HG03520 (cell line): ENCODE data around the gene GNMT.

Experiments used
- ATAC-seq: cut with Tn5 transposase; IDR thresholded peaks from one replicate; pipeline ENCODE4 v1.9.1; 2021; ENCODE audit warnings: mild to moderate bottlenecking, moderate library complexity; ENCODE audit not compliant: unreplicated experiment

GNMT gene

GRCh38 chr6:42960243-42961019 is at the start of gene GNMT:
TSS of gene GNMT (plus strand) at chr6:42960754. CDS start at chr6:42960768, 14 bp downstream.
- ATAC-seq = no peak

DNA sequence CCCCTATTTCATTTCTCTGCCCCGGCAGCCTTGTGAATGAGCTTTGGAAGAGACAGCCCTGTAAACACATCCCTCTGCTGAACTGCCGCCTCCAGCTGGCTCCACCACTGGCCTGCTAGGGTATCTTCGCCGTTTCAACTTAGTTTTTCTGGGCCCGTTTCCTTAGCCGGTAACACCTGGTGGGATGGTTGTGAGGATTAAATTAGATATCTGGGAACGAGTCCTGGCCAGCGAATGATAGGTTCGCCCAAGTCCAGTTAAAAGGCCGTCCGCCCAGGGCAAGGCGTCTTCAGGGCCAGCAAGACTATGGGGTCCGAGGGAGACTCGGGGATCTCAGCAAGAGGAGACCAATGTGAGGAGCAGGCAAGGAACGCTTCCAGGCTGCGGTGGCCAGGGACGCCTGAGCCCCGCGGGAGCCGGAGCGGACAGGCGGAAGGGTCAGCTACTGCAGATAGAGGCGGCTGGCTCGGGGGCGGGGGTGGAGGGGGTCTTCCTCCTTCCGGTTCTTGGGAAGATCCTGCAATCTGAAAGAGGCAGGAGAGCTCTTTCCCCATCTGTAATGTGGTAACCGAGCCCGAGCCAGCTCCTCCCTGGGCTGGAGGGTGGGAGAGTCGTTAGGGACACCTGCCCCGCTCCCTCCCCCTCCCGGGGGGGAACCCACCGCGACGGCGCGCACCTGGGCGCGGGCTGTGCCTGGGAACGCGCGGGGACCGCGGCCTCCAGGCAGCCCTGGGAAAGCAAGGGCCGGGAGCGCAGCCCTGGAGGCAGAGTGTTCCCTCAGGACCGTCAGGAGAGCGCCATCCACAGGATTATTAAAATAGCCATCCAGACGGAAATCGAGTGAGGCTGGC is 49.2 kb upstream of the GNMT start:
- ATAC-seq = no peak

GRCh38 chr6:42914546-42914945 is 46.0 kb upstream of the GNMT start:
- no peak for ATAC-seq

- no peak for ATAC-seq
Observed at GRCh38 chr6:42915732-42916131, 44.8 kb upstream of the GNMT start, which contains the start of gene PTCRA. TSS of gene PTCRA (plus strand) at chr6:42916053. CDS start at chr6:42916070, 17 bp downstream.

DNA sequence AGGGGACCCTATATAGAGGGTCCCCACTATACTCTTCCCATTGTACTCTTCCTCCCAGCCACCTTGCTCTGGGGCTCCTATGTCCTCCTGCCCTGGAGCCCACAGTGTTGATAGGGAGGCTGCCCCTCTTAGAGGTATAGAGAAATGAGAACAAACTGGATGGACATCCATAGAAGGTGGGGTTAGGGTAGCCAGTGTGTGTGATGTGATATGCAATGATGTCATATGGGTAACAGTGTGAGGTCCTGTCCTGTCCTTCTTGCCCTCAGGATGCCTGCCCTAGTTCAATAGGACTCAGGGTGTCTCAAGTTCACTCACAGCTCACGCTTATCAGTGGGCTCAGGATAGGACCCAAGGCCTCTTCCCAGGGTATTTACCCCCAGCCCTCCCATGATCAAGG is 44.3 kb upstream of the GNMT start:
- no peak for ATAC-seq

- ATAC-seq = no peak
Observed at GRCh38 chr6:42921801-42922200, 38.8 kb upstream of the GNMT start.

- ATAC-seq = no peak
Observed at GRCh38 chr6:42923666-42924065, 36.9 kb upstream of the GNMT start.

- no peak for ATAC-seq
Observed at GRCh38 chr6:42925248-42925857, 35.2 kb upstream of the GNMT start.

GRCh38 chr6:42928986-42929820 is 31.4 kb upstream of the GNMT start, which contains the start of gene CNPY3:
TSS of gene CNPY3 (plus strand) at chr6:42929480. CDS start at chr6:42929571, 91 bp downstream.
- ATAC-seq = peak; percentile 70

DNA sequence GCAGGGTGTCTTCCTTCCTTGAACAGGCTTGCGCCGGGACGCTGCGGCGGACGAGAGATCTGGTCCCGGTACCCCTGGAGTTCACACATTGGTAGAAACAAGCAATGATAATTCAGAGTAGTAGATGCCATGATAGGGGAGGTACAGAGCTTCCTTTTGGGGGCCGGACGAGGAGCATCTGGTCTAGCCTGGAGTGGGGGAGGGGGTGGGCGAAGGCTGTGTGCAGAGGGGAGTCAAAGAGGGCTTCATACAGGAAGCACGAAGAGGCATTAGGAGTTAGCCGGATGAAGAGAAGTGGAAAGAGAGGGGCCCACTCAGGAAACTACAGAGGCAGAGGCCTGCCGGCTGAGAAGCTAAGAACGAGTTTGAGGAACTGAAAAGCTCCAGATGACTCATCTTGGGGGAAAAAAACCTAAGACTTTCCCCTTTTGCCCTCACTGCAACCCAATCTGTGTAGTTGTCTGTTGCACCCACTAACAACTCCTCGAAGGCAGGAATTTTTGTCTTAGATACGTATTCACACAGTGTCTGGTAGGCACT is 30.7 kb upstream of the GNMT start:
- peak; percentile 45 for ATAC-seq

DNA sequence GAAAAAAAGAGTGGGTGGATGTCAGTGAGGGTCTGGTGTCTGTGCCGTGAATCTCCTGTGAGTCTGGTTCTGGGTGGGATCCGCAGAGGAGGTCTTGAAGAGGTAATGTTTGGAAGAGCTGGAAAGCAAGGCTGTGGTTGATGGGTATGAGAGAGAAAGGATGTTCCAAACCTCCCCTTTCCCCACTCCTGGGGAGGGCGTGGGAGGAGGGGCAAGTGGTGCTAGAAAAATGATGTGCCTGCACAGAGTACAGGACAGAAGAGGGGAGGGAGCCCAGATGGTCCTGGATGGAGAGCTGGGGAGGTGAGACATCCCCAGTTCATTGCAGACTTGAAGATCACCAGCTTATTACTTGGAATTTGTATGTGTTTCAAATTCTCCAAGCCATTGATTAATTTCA is 28.1 kb upstream of the GNMT start:
- no peak for ATAC-seq

DNA sequence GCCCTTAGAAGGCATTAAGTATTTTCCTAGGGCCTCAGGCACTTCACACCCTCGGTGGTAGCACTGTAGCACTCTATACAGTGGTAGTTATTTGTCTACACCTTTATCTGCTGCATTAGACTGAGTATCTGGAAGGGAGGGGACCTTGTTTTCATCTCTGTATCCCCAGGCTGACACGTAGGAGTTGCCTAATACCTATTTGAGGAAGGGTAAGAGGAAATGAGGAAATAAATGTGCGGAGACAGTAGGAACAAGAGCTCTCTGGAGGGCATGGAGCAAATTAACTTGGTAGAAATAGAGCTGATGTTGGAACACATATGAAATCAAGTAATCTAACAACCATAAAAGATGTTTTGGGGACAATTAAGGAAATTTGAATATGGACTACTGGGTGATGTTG is 27.3 kb upstream of the GNMT start:
- no peak for ATAC-seq

DNA sequence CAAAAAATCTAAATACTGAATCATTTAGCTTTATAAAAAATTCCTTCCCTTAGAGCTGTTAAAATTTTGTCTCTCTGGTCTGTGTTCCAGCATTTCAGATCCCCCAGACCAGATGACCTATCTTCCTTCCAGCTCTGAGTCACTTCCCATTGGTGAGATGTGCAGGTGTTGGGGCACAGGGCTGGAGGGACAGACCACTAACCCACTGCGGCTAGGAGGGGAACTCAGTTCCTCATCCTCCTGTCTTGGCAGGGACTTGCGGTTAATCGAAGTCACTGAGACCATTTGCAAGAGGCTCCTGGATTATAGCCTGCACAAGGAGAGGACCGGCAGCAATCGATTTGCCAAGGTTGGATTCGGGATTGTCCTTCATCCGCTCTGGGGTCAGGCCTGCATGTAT is 25.2 kb upstream of the GNMT start:
- no peak for ATAC-seq

DNA sequence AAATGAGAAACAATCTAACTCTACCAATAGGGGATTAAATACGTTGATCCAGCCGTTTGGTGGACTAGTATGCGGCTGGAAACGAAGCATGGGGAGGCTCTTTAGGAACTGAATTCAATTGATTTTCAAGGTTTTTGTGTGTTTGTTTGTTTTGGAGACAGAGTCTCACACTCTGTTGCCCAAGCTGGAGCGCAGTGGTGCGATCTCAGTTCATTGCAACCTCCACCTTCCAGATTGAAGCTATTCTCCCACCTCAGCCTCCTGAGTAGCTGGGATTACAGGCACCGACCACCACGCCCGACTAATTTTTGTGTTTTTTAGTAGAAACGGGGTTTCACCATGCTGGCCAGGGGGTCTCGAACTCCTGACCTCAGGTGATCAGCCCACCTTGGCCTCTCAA is 24.2 kb upstream of the GNMT start:
- ATAC-seq = no peak

DNA sequence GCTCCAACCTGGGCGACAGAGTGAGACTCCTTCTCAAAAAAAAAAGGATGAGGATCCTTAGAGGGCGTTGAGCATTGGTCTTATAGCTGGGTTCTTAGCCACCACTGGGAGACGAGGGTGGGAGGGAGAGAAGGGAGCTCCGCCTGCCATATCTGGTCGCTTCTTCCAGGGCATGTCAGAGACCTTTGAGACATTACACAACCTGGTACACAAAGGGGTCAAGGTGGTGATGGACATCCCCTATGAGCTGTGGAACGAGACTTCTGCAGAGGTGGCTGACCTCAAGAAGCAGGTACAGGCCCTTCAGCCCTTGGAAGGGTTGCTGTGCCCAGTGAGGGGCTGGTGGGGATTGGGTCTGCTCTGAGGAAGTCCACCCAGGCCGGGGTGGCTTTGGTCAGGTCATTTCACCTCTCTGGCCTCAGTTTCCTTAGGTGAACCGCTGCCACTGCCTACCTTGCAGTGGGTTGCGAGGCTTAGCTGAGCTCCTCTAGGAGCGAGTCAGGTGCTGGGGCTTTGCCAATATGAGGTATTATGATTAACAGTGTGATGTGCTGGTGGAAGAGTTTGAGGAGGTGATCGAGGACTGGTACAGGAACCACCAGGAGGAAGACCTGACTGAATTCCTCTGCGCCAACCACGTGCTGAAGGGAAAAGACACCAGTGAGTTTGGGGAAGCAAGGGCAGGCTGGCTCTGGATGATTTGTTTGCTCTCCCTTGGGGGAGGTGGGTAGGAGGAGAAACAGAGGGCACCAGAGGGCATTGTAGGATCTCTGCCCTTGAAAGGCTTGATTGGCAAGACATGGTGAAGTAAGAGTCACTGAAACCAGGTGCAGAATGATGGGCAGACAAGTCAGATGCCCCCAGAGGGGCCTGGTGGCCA is 22.8 kb upstream of the GNMT start:
- ATAC-seq = no peak

DNA sequence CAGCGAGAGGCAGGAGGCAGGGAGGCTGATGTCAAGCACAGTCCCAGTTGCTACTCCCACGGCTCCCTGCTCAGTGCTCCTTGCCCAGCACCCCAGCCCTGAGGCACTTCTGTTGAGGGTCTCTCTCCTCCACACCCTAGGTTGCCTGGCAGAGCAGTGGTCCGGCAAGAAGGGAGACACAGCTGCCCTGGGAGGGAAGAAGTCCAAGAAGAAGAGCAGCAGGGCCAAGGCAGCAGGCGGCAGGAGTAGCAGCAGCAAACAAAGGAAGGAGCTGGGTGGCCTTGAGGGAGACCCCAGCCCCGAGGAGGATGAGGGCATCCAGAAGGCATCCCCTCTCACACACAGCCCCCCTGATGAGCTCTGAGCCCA is 22.1 kb upstream of the GNMT start:
- no peak for ATAC-seq

DNA sequence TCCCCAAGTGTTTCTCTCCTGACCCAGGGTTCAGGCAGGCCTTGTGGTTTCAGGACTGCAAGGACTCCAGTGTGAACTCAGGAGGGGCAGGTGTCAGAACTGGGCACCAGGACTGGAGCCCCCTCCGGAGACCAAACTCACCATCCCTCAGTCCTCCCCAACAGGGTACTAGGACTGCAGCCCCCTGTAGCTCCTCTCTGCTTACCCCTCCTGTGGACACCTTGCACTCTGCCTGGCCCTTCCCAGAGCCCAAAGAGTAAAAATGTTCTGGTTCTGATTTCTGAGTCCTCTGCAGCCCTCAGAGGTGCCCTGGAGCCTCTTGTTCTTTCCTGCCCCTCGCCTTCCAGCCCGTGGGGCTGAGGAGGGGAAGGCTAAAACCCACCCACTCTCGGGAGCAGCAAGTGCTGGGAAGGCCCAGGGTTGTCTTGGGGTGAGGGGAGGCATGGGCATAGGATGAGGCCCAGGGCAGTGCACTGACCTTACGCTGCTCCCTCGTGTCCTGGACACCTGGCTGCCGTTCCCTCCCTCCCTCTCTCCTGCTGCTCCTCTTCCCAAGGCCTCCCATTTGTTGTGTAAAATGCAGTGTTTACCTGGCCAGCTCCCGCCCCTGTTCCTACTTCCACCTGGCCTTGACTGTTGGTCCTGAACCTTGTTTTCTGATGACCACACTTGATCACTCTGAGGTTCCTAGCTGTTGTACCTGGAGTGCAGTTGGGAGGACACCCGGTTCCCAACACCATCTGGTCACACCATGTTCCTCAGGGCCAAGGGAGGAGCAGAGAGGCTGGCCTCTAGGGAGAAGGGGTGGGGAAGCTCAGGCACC is 21.4 kb upstream of the GNMT start:
- ATAC-seq = no peak

DNA sequence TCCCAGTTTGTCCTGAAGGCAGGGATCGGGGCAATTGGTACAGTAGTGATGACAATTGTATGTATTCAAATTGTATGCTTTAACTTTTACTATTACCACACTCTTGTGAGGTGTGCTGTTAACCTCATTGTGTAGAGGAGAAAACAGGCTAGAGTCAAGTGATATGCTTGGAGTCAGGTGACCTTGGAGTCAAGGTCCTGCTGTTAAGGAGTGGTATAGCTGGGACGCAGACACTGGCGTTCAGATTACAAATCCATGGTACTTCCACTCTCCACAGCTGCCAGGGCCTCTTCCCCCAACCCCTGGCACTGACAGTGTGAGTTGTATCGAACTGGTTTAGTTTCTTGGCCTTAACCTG is 20.8 kb upstream of the GNMT start:
- ATAC-seq = no peak
